Iris pigment epithelial cell (primary cell): Measurements from ENCODE around the gene CTU2.

ENCODE experiments used
- DNase-seq: peaks from one replicate; pipeline ENCODE4 v3.0.0-alpha.2; 2011; ENCODE audit warnings: low read depth

CTU2 gene

GRCh38 chr16:88681709-88682451 is 24.4 kb upstream of the CTU2 start:
- DNase-seq: no peak

- DNase-seq: no peak
Observed at GRCh38 chr16:88684569-88685155, 21.6 kb upstream of the CTU2 start.

GRCh38 chr16:88685156-88686061 is 20.9 kb upstream of the CTU2 start:
- DNase-seq: peak; percentile 66

GRCh38 chr16:88686062-88686438 is 20.3 kb upstream of the CTU2 start:
- DNase-seq: no peak

GRCh38 chr16:88686439-88687253 is 19.7 kb upstream of the CTU2 start, which contains the start of gene SNAI3:
Gene SNAI3 (minus strand): TSS chr16:88686507. CDS start chr16:88686406, 101 bp downstream.
- peak; percentile 54 for DNase-seq

GRCh38 chr16:88687254-88687576 is 19.1 kb upstream of the CTU2 start:
- no peak for DNase-seq

GRCh38 chr16:88687676-88688012 is 18.7 kb upstream of the CTU2 start:
- DNase-seq: no peak

- DNase-seq: no peak
Observed at GRCh38 chr16:88688013-88688778, 18.1 kb upstream of the CTU2 start.

GRCh38 chr16:88690341-88691128 is 15.8 kb upstream of the CTU2 start:
- DNase-seq: no peak

- DNase-seq: no peak
Observed at GRCh38 chr16:88691129-88691813, 15.0 kb upstream of the CTU2 start.

GRCh38 chr16:88691924-88692560 is 14.3 kb upstream of the CTU2 start:
- no peak for DNase-seq

GRCh38 chr16:88692861-88693260 is 13.4 kb upstream of the CTU2 start:
- DNase-seq: no peak

GRCh38 chr16:88693420-88694177 is 12.7 kb upstream of the CTU2 start:
- no peak for DNase-seq

GRCh38 chr16:88694221-88695087 is 11.8 kb upstream of the CTU2 start:
- no peak for DNase-seq

GRCh38 chr16:88695218-88695617 is 11.1 kb upstream of the CTU2 start:
- DNase-seq: no peak

GRCh38 chr16:88695753-88696152 is 10.6 kb upstream of the CTU2 start:
- DNase-seq: no peak

GRCh38 chr16:88696441-88696840 is 9.9 kb upstream of the CTU2 start:
- no peak for DNase-seq
